Osteocyte (in vitro differentiated cells): ENCODE measurements around the gene IFIH1. TPM values are rescaled to one million over a fixed set of nuclear protein-coding genes. Genes with fewer than 3 reads are reported as not detected.

ENCODE experiments used
- DNase-seq: peaks from one replicate; pipeline ENCODE4 v3.0.0; 2021; ENCODE audit warnings: mixed read lengths; ENCODE audit not compliant: unreplicated experiment; ENCODE audit errors: extremely low spot score
- H3K27ac Mint-ChIP-seq: one replicate; pipeline ENCODE4 v1.8.0; 2021; ENCODE audit warnings: mild to moderate bottlenecking, mixed read lengths; ENCODE audit not compliant: unreplicated experiment
- H3K27me3 Mint-ChIP-seq: one replicate; pipeline ENCODE4 v1.8.0; 2021; ENCODE audit warnings: mixed read lengths; ENCODE audit not compliant: unreplicated experiment
- H3K36me3 Mint-ChIP-seq: one replicate; pipeline ENCODE4 v1.8.0; 2021; ENCODE audit warnings: mixed read lengths; ENCODE audit not compliant: unreplicated experiment
- H3K4me1 Mint-ChIP-seq: one replicate; pipeline ENCODE4 v1.8.0; 2021; ENCODE audit warnings: mixed read lengths; ENCODE audit not compliant: unreplicated experiment
- H3K4me3 Mint-ChIP-seq: one replicate; pipeline ENCODE4 v1.8.0; 2021; ENCODE audit warnings: mild to moderate bottlenecking, moderate library complexity, mixed read lengths; ENCODE audit not compliant: unreplicated experiment
- H3K9me3 Mint-ChIP-seq: one replicate; pipeline ENCODE4 v1.8.0; 2021; ENCODE audit warnings: mixed read lengths; ENCODE audit not compliant: unreplicated experiment
- CTCF ChIP-seq: fragments of 200-600 bp; sonication (generic); IDR thresholded peaks from 2 replicates; pipeline ENCODE4 v1.5.0; 2021; ENCODE audit warnings: antibody characterized with exemption, mild to moderate bottlenecking, moderate library complexity
- total RNA-seq: library from RNA; stranded (reverse); gene quantifications from 2 replicates; pipeline ENCODE4 v1.2.1, GENCODE V29; 2021

The IFIH1 gene
- total RNA-seq, 1 donor from 2014 or later = 5.4 TPM

GRCh38 chr2:162330881-162331280 is 12.4 kb upstream of the IFIH1 start:
- no peak overlapping the region for H3K4me3 Mint-ChIP-seq
- H3K36me3 Mint-ChIP-seq = no peaks in the 10 kb centered on the region
- DNase-seq = no peak
- no peak overlapping the region for H3K27ac Mint-ChIP-seq
- H3K4me1 Mint-ChIP-seq = no peaks in the 10 kb centered on the region
- peaks cover 8% of the 10 kb centered on the region for H3K27me3 Mint-ChIP-seq
- TF ChIP-seq CTCF = no peak
- H3K9me3 Mint-ChIP-seq = no peaks in the 10 kb centered on the region

GRCh38 chr2:162328424-162329157 is 10.1 kb upstream of the IFIH1 start:
- H3K27ac Mint-ChIP-seq = no peak overlapping the region
- no peaks in the 10 kb centered on the region for H3K4me1 Mint-ChIP-seq
- H3K9me3 Mint-ChIP-seq = no peaks in the 10 kb centered on the region
- no peaks in the 10 kb centered on the region for H3K36me3 Mint-ChIP-seq
- H3K27me3 Mint-ChIP-seq = peaks cover 15% of the 10 kb centered on the region
- no peak for TF ChIP-seq CTCF
- DNase-seq = no peak
- H3K4me3 Mint-ChIP-seq = no peak overlapping the region

- H3K27ac Mint-ChIP-seq = no peak overlapping the region
- TF ChIP-seq CTCF = no peak
- H3K27me3 Mint-ChIP-seq = peaks cover 16% of the 10 kb centered on the region
- H3K36me3 Mint-ChIP-seq = no peaks in the 10 kb centered on the region
- H3K9me3 Mint-ChIP-seq = no peaks in the 10 kb centered on the region
- H3K4me3 Mint-ChIP-seq = no peak overlapping the region
- DNase-seq = no peak
- no peaks in the 10 kb centered on the region for H3K4me1 Mint-ChIP-seq
These were observed 9.3 kb upstream of the IFIH1 start for GRCh38 chr2:162327806-162328205.

- no peaks in the 10 kb centered on the region for H3K4me1 Mint-ChIP-seq
- no peaks in the 10 kb centered on the region for H3K9me3 Mint-ChIP-seq
- TF ChIP-seq CTCF = peak; percentile 55
- H3K4me3 Mint-ChIP-seq = no peak overlapping the region
- H3K36me3 Mint-ChIP-seq = no peaks in the 10 kb centered on the region
- DNase-seq = no peak
- H3K27me3 Mint-ChIP-seq = peaks cover 16% of the 10 kb centered on the region
- H3K27ac Mint-ChIP-seq = no peak overlapping the region
These were observed 8.8 kb upstream of the IFIH1 start for GRCh38 chr2:162327134-162327769.

- no peak for DNase-seq
- TF ChIP-seq CTCF = no peak
- Mint-ChIP-seq H3K27ac (no peak overlapping the region), H3K36me3 (no peaks in the 10 kb centered on the region), H3K4me1 (no peaks in the 10 kb centered on the region), H3K4me3 (no peak overlapping the region), H3K9me3 (no peaks in the 10 kb centered on the region), H3K27me3 (peaks cover 18% of the 10 kb centered on the region)
These were observed 6.5 kb upstream of the IFIH1 start for GRCh38 chr2:162324953-162325352.
